Astrocyte (in vitro differentiated cells and primary cell): ENCODE data around the gene ADCY5. TPM values are rescaled to one million over a fixed set of nuclear protein-coding genes. Genes with fewer than 3 reads are reported as not detected.

Experiments
- DNase-seq: peaks from one replicate; pipeline ENCODE4 v3.0.0-alpha.2; 2010; ENCODE audit warnings: low read depth
- FAIRE-seq: peaks from 2 replicates; lab custom pipeline; 2011; peaks lifted over from hg19 to GRCh38; lab: Jason Lieb, UNC
- H2AFZ ChIP-seq: 2 replicates; pipeline ENCODE4 v1.6.0; 2012; ENCODE audit warnings: low read depth, low read length, inconsistent platforms
- H3K27ac ChIP-seq: 2 replicates; pipeline ENCODE4 v1.5.1; 2011; ENCODE audit warnings: low read depth, low read length, inconsistent platforms
- H3K27me3 ChIP-seq: 2 replicates; pipeline ENCODE4 v1.6.0; 2011; ENCODE audit warnings: low read length, inconsistent platforms; ENCODE audit not compliant: insufficient read depth
- H3K36me3 ChIP-seq: 2 replicates; pipeline ENCODE4 v1.5.1; 2011; ENCODE audit warnings: low read length, inconsistent platforms; ENCODE audit not compliant: insufficient read depth
- H3K4me1 ChIP-seq: 2 replicates; pipeline ENCODE4 v1.5.1; 2011; ENCODE audit warnings: low read length, inconsistent platforms; ENCODE audit not compliant: insufficient read depth
- H3K4me2 ChIP-seq: 2 replicates; pipeline ENCODE4 v1.6.0; 2012; ENCODE audit warnings: low read length, inconsistent platforms
- H3K4me3 ChIP-seq: 2 replicates; pipeline ENCODE4 v1.5.1; 2011; ENCODE audit warnings: low read depth, mild to moderate bottlenecking, low read length, inconsistent platforms; ENCODE audit not compliant: insufficient read depth
- H3K79me2 ChIP-seq: 2 replicates; pipeline ENCODE4 v1.6.0; 2012; ENCODE audit warnings: mild to moderate bottlenecking, low read length, inconsistent platforms; ENCODE audit not compliant: insufficient read depth
- H3K9ac ChIP-seq: 2 replicates; pipeline ENCODE4 v1.6.0; 2012; ENCODE audit warnings: mild to moderate bottlenecking, low read length, inconsistent platforms
- H3K9me3 ChIP-seq: 2 replicates; pipeline ENCODE4 v1.5.1; 2012; ENCODE audit warnings: low read depth, mild to moderate bottlenecking, low read length, inconsistent platforms; ENCODE audit not compliant: insufficient read depth
- H4K20me1 ChIP-seq: 2 replicates; pipeline ENCODE4 v1.6.0; 2012; ENCODE audit warnings: low read length, inconsistent platforms; ENCODE audit not compliant: insufficient read depth
- H3K27ac Mint-ChIP-seq: one replicate; pipeline ENCODE4 v1.8.0; 2021; ENCODE audit warnings: mild to moderate bottlenecking, mixed read lengths; ENCODE audit not compliant: unreplicated experiment
- H3K27me3 Mint-ChIP-seq: one replicate; pipeline ENCODE4 v1.8.0; 2021; ENCODE audit warnings: low read depth, mixed read lengths; ENCODE audit not compliant: unreplicated experiment
- H3K36me3 Mint-ChIP-seq: one replicate; pipeline ENCODE4 v1.8.0; 2021; ENCODE audit warnings: low read depth, mixed read lengths; ENCODE audit not compliant: unreplicated experiment
- H3K4me1 Mint-ChIP-seq: one replicate; pipeline ENCODE4 v1.8.0; 2021; ENCODE audit warnings: low read depth, mixed read lengths; ENCODE audit not compliant: unreplicated experiment
- H3K4me3 Mint-ChIP-seq: one replicate; pipeline ENCODE4 v1.8.0; 2021; ENCODE audit warnings: mild to moderate bottlenecking, moderate library complexity, mixed read lengths; ENCODE audit not compliant: unreplicated experiment
- H3K9me3 Mint-ChIP-seq: one replicate; pipeline ENCODE4 v1.8.0; 2021; ENCODE audit warnings: mild to moderate bottlenecking, mixed read lengths; ENCODE audit not compliant: unreplicated experiment
- EZH2 ChIP-seq: IDR thresholded peaks from 2 replicates; pipeline ENCODE4 v1.6.1; 2012; ENCODE audit warnings: mild to moderate bottlenecking, low read length, inconsistent platforms; ENCODE audit not compliant: insufficient read depth
- total RNA-seq: library from RNA; stranded (reverse); gene quantifications from 2 replicates; pipeline ENCODE4 v1.2.1, GENCODE V29; 2021
- TF ChIP-seq, protein P1 (sequence below): IDR thresholded peaks from 2 replicates; pipeline ENCODE4 v1.5.1; 2011; ENCODE audit warnings: low read depth, mild to moderate bottlenecking, inconsistent platforms, low read length, moderate library complexity; ENCODE audit not compliant: insufficient read depth

The ADCY5 gene
- total RNA-seq, 1 donor from 2014 or later = 1.2 TPM

DNA sequence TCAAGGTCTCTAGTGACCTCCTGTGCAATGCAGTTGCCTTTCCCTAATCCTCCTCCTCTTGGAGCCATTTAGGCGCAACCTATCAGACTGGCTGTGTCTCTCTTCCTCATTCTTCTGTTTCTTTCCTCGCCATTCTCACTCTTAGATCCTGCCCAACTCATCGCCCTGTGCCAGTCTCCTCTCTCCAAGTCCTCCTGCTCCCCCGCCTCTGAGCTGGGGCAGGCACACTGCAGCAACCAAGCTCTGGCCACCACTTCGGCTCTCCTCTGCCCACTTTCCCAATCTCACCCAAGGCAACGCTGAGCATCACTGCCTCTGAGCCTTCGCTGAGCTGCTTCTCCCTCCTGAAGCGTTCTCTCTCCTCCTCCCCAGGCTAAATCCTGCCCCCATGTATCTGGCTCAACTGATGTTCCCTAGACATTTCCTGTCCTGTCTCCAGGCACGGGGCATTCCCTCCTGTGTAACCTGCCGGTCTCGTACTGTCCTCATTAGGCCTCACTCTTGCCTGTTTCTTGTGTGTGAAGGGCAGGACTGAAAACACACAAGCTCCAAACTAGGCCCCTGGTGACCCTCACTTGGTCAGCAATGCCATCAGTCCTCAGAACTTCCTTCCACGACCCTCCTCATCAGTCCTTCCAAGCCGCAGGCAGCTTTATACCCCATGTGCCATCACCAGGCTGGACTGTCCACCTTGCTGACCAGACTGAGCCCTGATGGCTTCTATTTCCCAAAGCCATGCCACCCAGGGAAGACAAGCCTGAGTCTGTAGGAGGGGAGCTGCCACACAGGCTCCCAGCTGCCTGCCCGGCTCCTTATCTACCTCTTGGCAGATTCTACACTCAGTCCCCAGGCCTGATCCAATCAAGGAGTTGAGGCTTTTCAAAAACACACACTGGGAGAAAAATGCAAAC is 161.6 kb downstream of the ADCY5 start:
- H3K27me3 Mint-ChIP-seq = peaks cover 23% of the 10 kb centered on the region
- H3K27ac ChIP-seq = no peak overlapping the region
- H3K27ac Mint-ChIP-seq = no peak overlapping the region
- no peaks in the 10 kb centered on the region for H3K9me3 ChIP-seq
- no peak overlapping the region for H3K4me2 ChIP-seq
- no peak overlapping the region for H3K4me3 ChIP-seq
- peaks cover 10% of the 10 kb centered on the region for H4K20me1 ChIP-seq
- peaks cover 4% of the 10 kb centered on the region for H3K36me3 Mint-ChIP-seq
- no peaks in the 10 kb centered on the region for H3K36me3 ChIP-seq
- no peaks in the 10 kb centered on the region for H3K27me3 ChIP-seq
- no peaks in the 10 kb centered on the region for H3K4me1 ChIP-seq
- H3K9ac ChIP-seq = no peak overlapping the region
- H2AFZ ChIP-seq = no peak overlapping the region
- H3K9me3 Mint-ChIP-seq = peaks cover 6% of the 10 kb centered on the region
- no peaks in the 10 kb centered on the region for H3K79me2 ChIP-seq
- FAIRE-seq (no peak), DNase-seq (no peak)
- TF ChIP-seq EZH2 = no peak
- TF ChIP-seq, protein P1, sequence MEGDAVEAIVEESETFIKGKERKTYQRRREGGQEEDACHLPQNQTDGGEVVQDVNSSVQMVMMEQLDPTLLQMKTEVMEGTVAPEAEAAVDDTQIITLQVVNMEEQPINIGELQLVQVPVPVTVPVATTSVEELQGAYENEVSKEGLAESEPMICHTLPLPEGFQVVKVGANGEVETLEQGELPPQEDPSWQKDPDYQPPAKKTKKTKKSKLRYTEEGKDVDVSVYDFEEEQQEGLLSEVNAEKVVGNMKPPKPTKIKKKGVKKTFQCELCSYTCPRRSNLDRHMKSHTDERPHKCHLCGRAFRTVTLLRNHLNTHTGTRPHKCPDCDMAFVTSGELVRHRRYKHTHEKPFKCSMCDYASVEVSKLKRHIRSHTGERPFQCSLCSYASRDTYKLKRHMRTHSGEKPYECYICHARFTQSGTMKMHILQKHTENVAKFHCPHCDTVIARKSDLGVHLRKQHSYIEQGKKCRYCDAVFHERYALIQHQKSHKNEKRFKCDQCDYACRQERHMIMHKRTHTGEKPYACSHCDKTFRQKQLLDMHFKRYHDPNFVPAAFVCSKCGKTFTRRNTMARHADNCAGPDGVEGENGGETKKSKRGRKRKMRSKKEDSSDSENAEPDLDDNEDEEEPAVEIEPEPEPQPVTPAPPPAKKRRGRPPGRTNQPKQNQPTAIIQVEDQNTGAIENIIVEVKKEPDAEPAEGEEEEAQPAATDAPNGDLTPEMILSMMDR = no peak
- H3K4me3 Mint-ChIP-seq = no peak overlapping the region
- no peaks in the 10 kb centered on the region for H3K4me1 Mint-ChIP-seq

DNA sequence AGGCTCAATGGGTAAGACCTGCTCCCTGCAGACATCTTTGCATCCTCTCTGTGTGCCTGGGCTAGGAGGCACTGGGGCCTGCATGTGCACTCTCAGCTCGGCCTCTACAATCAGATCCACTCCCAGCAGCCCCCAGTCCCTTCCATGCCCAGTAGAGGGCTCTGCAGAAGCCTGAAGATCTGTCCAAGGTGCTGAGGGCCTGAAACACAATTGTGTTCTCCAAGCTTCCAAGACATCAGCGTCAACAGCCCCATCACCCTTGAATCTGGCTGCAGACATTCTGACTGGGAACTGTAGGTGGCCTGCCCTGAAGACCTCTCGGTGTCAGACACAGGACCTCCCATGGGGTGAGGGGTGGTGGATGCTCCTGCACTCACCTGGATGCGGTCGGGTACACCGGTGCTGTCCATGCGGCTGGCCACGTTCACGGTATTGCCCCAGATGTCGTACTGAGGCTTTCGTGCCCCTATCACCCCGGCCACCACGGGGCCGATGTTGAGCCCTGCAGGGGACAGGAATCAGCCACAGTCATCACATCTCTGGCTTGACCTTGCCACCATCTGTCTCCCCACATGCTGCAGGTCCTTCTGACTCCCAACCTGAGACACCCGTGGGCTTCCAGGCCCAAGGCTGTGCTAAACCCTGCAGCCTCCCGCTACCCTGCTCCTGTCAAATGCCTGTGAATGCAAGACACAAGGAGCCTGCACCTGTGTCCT is 162.4 kb downstream of the ADCY5 start:
- no peak overlapping the region for H3K27ac Mint-ChIP-seq
- Histone ChIP-seq H3K4me3 (no peak overlapping the region), H3K79me2 (no peaks in the 10 kb centered on the region), H3K9ac (no peak overlapping the region), H3K36me3 (no peaks in the 10 kb centered on the region), H2AFZ (no peak overlapping the region), H4K20me1 (peaks cover 10% of the 10 kb centered on the region), H3K27me3 (no peaks in the 10 kb centered on the region), H3K9me3 (no peaks in the 10 kb centered on the region), H3K4me1 (no peaks in the 10 kb centered on the region), H3K27ac (no peak overlapping the region), H3K4me2 (no peak overlapping the region)
- peaks cover 4% of the 10 kb centered on the region for H3K9me3 Mint-ChIP-seq
- no peaks in the 10 kb centered on the region for H3K4me1 Mint-ChIP-seq
- H3K36me3 Mint-ChIP-seq = peaks cover 4% of the 10 kb centered on the region
- peak; percentile 30 for DNase-seq
- TF ChIP-seq EZH2 = no peak
- TF ChIP-seq, protein P1 = peak; percentile 89
- H3K4me3 Mint-ChIP-seq = no peak overlapping the region
- FAIRE-seq = no peak
- H3K27me3 Mint-ChIP-seq = peaks cover 22% of the 10 kb centered on the region
